GM12874 (cell line): ENCODE results near the gene CTNND2.

Experiments used
- TF ChIP-seq, protein P1 (sequence below): IDR thresholded peaks from 2 replicates; pipeline ENCODE4 v1.5.1; 2011; ENCODE audit warnings: low read depth, mild to moderate bottlenecking, control low read depth, low read length, moderate library complexity; ENCODE audit not compliant: insufficient read depth

Gene CTNND2

DNA sequence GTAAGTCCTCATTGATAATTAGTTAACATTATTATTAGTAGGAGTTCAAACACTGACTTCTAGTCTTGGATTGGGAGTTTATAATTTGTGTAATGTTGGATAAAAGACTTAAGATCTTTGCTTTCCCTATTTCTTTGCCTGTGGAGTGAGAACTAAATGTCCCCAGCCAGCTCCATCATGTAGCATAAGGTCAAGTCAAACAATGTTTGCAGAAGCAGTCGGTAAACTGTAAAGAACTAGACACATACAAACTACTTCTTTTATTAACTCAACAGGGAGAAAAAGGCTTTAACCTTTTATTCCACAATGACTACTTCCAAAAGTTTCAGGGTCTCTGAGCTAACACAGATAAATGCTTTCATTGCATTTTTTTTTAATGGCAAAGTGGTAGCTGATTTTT is 192.3 kb downstream of the CTNND2 start:
- TF ChIP-seq, protein P1, sequence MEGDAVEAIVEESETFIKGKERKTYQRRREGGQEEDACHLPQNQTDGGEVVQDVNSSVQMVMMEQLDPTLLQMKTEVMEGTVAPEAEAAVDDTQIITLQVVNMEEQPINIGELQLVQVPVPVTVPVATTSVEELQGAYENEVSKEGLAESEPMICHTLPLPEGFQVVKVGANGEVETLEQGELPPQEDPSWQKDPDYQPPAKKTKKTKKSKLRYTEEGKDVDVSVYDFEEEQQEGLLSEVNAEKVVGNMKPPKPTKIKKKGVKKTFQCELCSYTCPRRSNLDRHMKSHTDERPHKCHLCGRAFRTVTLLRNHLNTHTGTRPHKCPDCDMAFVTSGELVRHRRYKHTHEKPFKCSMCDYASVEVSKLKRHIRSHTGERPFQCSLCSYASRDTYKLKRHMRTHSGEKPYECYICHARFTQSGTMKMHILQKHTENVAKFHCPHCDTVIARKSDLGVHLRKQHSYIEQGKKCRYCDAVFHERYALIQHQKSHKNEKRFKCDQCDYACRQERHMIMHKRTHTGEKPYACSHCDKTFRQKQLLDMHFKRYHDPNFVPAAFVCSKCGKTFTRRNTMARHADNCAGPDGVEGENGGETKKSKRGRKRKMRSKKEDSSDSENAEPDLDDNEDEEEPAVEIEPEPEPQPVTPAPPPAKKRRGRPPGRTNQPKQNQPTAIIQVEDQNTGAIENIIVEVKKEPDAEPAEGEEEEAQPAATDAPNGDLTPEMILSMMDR = no peak

DNA sequence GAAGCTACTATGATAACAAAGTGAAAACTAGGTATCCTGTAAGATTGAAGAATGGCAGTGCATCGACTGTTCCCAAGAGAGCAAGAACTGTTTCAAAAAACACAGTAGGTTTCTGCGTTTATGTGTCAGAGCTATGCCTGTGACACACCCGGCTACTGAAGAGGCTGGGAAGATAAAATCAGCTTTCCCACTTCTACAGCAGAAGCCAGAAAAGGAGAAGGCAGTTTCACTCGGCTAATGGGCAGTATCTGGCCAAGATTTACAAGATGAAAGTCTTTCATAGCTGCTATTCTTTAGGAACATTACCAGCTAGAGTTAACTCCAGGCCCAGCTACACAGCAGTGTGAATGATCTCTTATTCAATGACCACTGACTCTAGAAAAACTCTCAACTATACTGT is 195.2 kb downstream of the CTNND2 start:
- TF ChIP-seq, protein P1 = no peak

GRCh38 chr5:11704916-11705315 is 199.3 kb downstream of the CTNND2 start:
- TF ChIP-seq, protein P1 = no peak

DNA sequence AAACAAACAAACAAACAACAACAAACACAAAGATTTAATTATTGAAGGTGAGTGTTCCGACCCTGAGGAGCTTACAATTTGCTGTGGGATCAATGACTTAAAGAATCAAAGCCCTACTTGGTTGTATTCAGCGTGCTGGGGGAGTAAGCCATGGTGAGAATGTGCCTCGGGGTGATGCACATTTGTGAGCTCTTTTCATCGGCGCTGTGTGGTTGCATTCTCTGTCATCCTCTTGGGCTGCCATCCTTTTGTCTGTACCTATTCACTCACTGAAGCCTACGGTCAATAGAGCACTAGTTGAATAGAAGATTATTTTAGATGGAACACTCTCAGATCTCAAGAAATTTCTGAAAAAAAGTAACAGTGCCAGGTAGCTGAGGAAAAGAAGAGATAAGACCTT is 203.9 kb downstream of the CTNND2 start:
- TF ChIP-seq, protein P1 = no peak

DNA sequence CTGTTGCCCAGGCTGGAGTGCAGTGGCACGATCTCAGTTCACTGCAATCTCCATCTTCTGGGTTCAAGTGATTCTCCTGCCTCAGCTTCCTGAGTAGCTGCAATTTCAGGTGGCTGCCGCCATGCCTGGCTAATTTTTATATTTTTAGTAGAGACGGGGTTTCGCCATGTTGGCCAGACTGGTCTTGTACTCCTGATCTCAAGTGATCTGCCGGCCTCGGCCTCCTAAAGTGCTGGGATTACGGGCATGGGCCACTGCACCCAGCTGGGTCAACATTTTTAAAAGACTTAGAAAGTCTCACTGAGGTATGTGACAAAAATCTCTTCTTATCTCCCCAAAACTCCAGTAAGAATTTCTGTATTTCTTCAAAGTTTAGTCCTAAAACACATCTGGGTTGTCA is 211.6 kb downstream of the CTNND2 start:
- TF ChIP-seq, protein P1 = no peak

DNA sequence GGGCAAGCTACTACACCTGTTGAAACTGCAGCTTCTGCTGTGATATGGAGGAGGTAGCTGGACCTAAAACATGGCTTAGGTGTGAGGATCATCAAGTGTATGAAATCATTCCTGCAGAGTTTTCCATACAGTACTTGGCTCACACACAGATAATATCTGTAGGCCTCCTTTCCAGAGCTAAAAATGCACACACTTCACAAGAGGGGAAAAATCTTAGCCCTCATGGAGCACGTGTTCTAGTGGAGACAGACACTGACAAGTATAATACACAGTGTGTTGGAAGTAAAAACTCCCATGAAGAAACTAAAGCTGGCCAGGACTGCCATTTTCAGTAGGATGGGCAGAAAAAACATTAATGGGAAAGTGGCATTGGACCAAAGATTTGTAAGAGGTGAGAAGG is 216.7 kb downstream of the CTNND2 start:
- TF ChIP-seq, protein P1 = no peak

DNA sequence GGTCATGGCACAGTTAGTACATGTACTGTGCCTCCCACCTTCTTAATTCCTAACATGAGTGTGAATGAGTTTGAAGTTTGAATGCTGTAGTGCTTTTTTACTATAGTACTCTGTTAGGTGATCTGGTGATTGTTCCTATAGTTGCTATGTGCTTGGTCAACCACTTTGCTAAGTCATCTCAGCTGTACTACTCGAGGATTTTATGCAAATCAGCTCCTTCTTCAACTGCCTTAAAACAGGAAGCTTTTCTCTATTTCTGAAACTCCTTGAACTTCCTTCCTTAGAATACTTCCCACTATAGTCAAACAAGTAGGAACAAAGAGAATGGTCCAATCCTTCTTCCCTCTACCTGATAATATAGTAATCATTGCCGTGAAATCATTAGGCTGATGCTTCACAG is 219.6 kb downstream of the CTNND2 start:
- TF ChIP-seq, protein P1 = no peak

GRCh38 chr5:11683666-11684065 is 220.6 kb downstream of the CTNND2 start:
- TF ChIP-seq, protein P1 = no peak
